Measurements from ENCODE around the gene TOX3.

Gene TOX3

DNA sequence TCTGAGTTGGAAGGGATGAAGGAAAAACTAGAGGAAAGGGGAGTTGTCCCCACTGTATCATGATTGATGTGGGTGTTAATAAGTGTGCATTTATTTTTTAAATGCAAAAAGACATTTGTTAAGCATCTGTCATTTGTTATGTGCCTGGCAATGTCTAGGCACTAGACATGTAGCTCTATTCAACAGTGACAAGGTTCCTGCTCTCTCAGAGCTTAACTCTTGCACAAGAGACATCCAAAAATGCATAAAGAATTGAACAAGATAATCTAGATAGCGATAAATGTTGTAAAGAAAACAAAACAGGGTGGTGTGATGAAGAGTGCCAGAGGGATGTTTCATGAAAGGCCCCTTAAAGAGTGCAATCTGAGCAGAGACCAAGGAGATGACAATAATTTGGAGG, 148.9 kb downstream of the TOX3 start:
- no peak for DNase-seq (ENCODE audit: low spot score)

DNA sequence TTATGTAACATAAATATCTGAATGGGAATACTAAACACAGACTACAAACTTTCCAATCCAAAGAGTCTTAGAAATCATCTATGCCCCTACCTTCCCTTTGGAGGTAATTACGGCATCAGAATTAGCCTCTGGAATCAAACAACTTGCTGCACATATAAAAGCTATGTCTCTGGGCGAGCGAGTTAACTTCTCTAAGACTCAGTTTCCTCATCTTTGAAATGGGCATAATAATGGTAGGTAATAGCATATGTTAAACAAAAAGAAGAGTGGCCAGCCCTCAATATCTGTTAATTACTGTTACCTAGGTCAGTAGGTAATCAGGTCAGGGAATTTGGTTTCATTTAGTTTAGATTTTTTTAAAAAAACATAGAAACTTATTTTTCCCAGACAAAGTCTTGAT, 153.5 kb downstream of the TOX3 start:
- no peak for DNase-seq (ENCODE audit: low spot score)

DNA sequence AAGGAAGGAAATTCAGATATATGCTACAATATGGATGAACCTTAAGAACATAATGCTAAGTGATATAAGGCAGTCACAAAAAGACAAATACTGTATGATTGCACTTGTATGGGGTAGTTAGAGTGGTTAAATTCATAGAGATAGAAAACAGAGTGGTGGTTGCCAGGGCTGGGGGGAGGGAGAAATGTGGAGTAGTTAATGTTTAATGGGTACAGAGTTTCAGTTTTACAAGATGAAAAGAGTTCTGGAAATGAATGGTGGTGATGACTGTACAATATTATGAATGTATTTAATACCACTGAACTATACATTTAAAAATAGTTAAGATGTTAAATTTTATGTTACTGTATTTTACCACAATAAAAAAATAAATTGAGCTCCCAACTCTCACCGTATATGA, 157.9 kb downstream of the TOX3 start:
- DNase-seq (ENCODE audit: low spot score) = no peak
